NCI-H2196 (cell line): ENCODE results near the gene SEPTIN10.

ENCODE experiments used
- DNase-seq: peaks from one replicate; lab custom pipeline; 2025; ENCODE audit not compliant: unreplicated experiment; lab: John Stamatoyannopoulos, UW

The SEPTIN10 gene

GRCh38 chr2:109526442-109526970 is 87.3 kb downstream of the SEPTIN10 start:
- no peak for DNase-seq

- no peak for DNase-seq
These were observed 87.9 kb downstream of the SEPTIN10 start for GRCh38 chr2:109525836-109526235.

- DNase-seq, result no peak
These were observed 90.0 kb downstream of the SEPTIN10 start for GRCh38 chr2:109523536-109524361.

- no peak for DNase-seq
These were observed 90.6 kb downstream of the SEPTIN10 start for GRCh38 chr2:109523121-109523520.

- no peak for DNase-seq
These were observed 91.7 kb downstream of the SEPTIN10 start for GRCh38 chr2:109522063-109522374.

GRCh38 chr2:109521233-109522062 is 92.3 kb downstream of the SEPTIN10 start:
- no peak for DNase-seq

GRCh38 chr2:109519513-109519912 is 94.3 kb downstream of the SEPTIN10 start:
- DNase-seq, result no peak

- no peak for DNase-seq
These were observed 96.5 kb downstream of the SEPTIN10 start for GRCh38 chr2:109517118-109517889.

GRCh38 chr2:109516445-109517117 is 97.2 kb downstream of the SEPTIN10 start:
- DNase-seq, result peak; percentile 44

- DNase-seq, result no peak
These were observed 98.9 kb downstream of the SEPTIN10 start for GRCh38 chr2:109514857-109515256.

GRCh38 chr2:109513749-109514588 is 99.8 kb downstream of the SEPTIN10 start:
- DNase-seq, result no peak

- no peak for DNase-seq
These were observed 100.5 kb downstream of the SEPTIN10 start for GRCh38 chr2:109513230-109513629.

- no peak for DNase-seq
These were observed 101.7 kb downstream of the SEPTIN10 start for GRCh38 chr2:109512076-109512475.

- no peak for DNase-seq
These were observed 102.6 kb downstream of the SEPTIN10 start for GRCh38 chr2:109511168-109511567.

GRCh38 chr2:109510136-109511028 is 103.4 kb downstream of the SEPTIN10 start:
- DNase-seq, result peak; percentile 81

GRCh38 chr2:109508556-109508955 is 105.2 kb downstream of the SEPTIN10 start:
- no peak for DNase-seq

GRCh38 chr2:109507828-109508227 is 105.9 kb downstream of the SEPTIN10 start:
- no peak for DNase-seq

GRCh38 chr2:109507217-109507616 is 106.5 kb downstream of the SEPTIN10 start:
- no peak for DNase-seq

GRCh38 chr2:109503191-109503590 is 110.6 kb downstream of the SEPTIN10 start:
- no peak for DNase-seq
